NCI-H1694 (cell line): ENCODE measurements around the gene C2CD4A.

ENCODE experiments used
- DNase-seq: peaks from one replicate; lab custom pipeline; 2025; lab: John Stamatoyannopoulos, UW

The C2CD4A gene

DNA sequence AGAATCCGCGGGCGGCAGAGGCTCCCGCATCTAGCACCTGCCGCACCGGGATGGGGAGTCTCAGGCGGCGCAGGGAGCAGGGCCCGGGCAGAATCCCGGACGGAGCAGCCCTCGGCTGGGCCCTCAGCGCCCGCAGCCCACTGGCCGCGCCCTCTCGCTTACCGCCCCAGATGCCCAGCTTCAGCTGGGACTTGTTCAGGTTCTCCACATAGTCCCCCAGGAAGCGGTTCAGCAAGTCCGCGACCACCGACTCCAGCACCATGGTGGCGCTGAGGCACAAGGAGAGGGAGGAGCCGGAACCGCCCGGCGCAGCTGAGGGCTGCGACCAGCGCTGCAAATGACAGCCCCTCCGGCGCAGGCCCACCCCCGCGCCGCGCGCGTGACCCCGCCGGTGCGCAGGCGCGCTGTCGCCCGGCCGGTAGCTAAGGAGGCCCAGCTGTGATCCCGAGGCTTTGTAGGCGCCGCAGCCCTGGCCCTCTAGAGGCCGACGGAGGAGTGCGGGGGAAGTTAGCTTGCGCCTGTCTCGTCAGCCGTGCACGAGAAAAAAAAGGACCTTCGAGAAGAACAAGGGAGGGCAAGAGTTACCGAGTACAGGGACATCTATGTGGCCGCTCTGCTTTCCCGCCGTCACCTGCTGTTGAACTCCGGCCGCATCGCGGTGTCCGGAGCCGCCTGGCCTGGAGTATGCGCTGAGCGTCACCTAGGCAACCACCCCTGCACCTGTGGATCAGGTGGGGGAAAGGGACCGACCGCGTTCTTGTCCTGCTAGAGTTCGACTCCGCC is 6.5 kb upstream of the C2CD4A start, which contains the start of gene VPS13C:
VPS13C (minus strand) TSS at position 335 of the 783 bp plus-strand sequence; CDS start at position 262, 73 bp downstream.
- DNase-seq = peak; percentile 82

GRCh38 chr15:62060896-62061280 is 5.9 kb upstream of the C2CD4A start:
- no peak for DNase-seq

- no peak for DNase-seq
Observed at GRCh38 chr15:62063825-62064635, 2.7 kb upstream of the C2CD4A start.

GRCh38 chr15:62067448-62068044 is 769 bp downstream of the C2CD4A start:
- DNase-seq = no peak

- no peak for DNase-seq
Observed at GRCh38 chr15:62068071-62068809, 1.5 kb downstream of the C2CD4A start.

GRCh38 chr15:62068810-62069167 is 2.0 kb downstream of the C2CD4A start:
- no peak for DNase-seq

GRCh38 chr15:62069551-62069950 is 2.8 kb downstream of the C2CD4A start:
- no peak for DNase-seq

DNA sequence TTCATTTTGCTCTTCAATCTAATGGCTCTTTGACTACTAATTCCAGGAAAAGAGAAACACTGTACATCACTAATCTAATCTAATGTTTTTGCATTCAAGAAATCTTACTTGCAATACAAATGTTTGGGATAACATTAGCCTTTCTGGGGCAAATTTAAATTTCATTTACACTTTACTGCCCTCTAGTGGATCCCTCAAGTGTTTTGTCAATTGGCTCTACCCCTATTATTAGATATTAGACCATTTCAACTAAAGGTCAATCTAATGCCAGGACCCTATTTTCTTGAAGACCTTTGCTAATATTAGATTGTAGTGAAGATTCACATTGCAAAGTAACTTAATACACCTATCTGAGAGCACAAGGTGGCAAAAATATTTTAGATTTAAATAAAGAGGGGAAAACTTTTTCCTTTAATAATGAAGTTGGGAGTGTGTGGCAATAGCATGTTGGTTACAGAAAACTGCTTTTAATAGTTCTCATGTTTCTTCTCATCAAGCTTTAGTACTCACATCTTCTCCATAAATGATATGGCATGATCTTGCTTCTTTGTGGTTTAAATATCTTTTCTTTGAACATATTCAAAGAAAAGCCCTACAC is 5.0 kb downstream of the C2CD4A start:
- peak; percentile 35 for DNase-seq

GRCh38 chr15:62075595-62076277 is 9.0 kb downstream of the C2CD4A start:
- no peak for DNase-seq

- no peak for DNase-seq
Observed at GRCh38 chr15:62079594-62079993, 12.8 kb downstream of the C2CD4A start.

GRCh38 chr15:62083194-62084154 is 16.7 kb downstream of the C2CD4A start:
- no peak for DNase-seq

DNA sequence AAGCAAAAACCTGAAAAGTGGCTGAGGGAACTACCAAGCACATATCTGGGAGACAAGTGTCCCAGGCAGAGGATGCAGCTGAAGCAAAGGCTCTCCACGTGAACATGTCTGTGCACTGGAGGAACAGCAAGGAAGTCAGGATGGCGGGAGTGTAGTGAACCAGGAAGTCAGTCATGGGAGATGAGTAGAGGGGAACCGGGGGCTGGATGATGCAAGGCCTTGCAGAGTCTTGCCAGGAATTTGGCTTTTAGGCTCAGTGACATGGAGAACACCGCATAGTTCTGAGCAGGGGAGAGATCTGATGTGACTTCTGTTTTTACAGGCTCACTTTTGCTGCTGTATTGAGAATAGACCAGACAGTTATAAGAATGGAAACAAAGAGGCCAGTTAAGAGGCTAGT is 19.0 kb downstream of the C2CD4A start:
- DNase-seq = no peak

GRCh38 chr15:62087671-62088352 is 21.0 kb downstream of the C2CD4A start:
- no peak for DNase-seq

GRCh38 chr15:62088353-62088693 is 21.5 kb downstream of the C2CD4A start:
- no peak for DNase-seq

- no peak for DNase-seq
Observed at GRCh38 chr15:62089616-62090015, 22.8 kb downstream of the C2CD4A start.

- no peak for DNase-seq
Observed at GRCh38 chr15:62090988-62091387, 24.2 kb downstream of the C2CD4A start.

DNA sequence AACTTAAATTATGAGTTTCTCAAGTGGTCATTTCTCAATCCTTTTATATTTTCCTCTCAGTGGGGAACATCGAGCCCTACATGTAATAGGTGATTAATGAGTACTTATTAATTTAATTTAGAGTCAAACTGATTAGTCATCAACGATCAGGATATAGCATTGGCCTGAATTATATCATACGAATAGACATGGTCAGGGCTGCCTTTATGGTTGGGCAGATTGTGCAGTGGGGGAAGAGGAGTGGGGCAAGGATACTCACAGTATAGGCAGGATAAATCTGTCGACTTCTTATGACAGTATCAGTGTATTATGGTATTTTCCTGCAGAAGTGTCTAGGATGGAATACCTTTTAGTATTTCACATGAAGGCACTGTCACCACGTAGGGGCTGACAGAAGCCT is 27.0 kb downstream of the C2CD4A start:
- DNase-seq = no peak

- no peak for DNase-seq
Observed at GRCh38 chr15:62094388-62094787, 27.6 kb downstream of the C2CD4A start.

- no peak for DNase-seq
Observed at GRCh38 chr15:62099094-62099601, 32.4 kb downstream of the C2CD4A start.
